RKO (cell line): ENCODE measurements around the gene ABCA6.

Source experiments
- DNase-seq: peaks from one replicate; pipeline ENCODE4 v3.0.0-alpha.2; 2016; ENCODE audit warnings: low spot score

Gene ABCA6

GRCh38 chr17:69047368-69048263 lies 94.1 kb downstream of the ABCA6 start:
- no peak for DNase-seq

GRCh38 chr17:69046121-69046807 lies 95.4 kb downstream of the ABCA6 start:
- no peak for DNase-seq

- DNase-seq: no peak
These were observed 96.0 kb downstream of the ABCA6 start for GRCh38 chr17:69045646-69046045.

GRCh38 chr17:69044371-69044770 lies 97.3 kb downstream of the ABCA6 start:
- DNase-seq: no peak

- no peak for DNase-seq
These were observed 98.5 kb downstream of the ABCA6 start for GRCh38 chr17:69043098-69043734.

GRCh38 chr17:69042308-69042707 lies 99.4 kb downstream of the ABCA6 start:
- DNase-seq: no peak

GRCh38 chr17:69031839-69032238 lies 109.9 kb downstream of the ABCA6 start:
- no peak for DNase-seq

- DNase-seq: no peak
These were observed 111.5 kb downstream of the ABCA6 start for GRCh38 chr17:69030169-69030568.
